SK-N-SH (cell line): ENCODE results near the gene SYNPO2. TPM values are rescaled to one million over a fixed set of nuclear protein-coding genes. Genes with fewer than 3 reads are reported as not detected.

Experiments
- CTCF ChIA-PET: fragments of 300-600, 350-600 bp; formaldehyde crosslinking; extraction: SDS; loops from one replicate; lab custom pipeline; 2021; lab: Yijun Ruan, JAX
- POLR2A ChIA-PET: fragments of 350-600 bp; sonication (Branson Sonifier 250); formaldehyde crosslinking; extraction: SDS; loops from one replicate; lab custom pipeline; 2020; ENCODE audit warnings: antibody characterized with exemption, inconsistent platforms; lab: Yijun Ruan, JAX
- DNase-seq: peaks from one replicate; pipeline ENCODE4 v3.0.0; 2012
- H2AFZ ChIP-seq: fragments of 200-600 bp; sonication (generic); 2 replicates; pipeline ENCODE4 v1.8.1; 2016; ENCODE audit warnings: antibody characterized with exemption, mild to moderate bottlenecking, low read depth
- H3F3A ChIP-seq: fragments of 200-600 bp; sonication (generic); replicated peaks from 2 replicates; pipeline ENCODE3; 2016; ENCODE audit warnings: antibody characterized with exemption, mild to moderate bottlenecking; ENCODE audit not compliant: insufficient read depth
- H3K27ac ChIP-seq, 2 experiments: fragments of 200-500 bp in 1 of 2; fragments of 200-600 bp in 1 of 2; sonication (Bioruptor generic) in 1 of 2; sonication (generic), shearing (Covaris generic) in 1 of 2; 2 replicates each; pipeline versions ENCODE4 v1.5.1 to v1.6.1; 2014 to 2016; ENCODE audit warnings: low read depth in 2 of 2, inconsistent platforms in 1 of 2, low read length in 1 of 2, mild to moderate bottlenecking in 1 of 2, mixed read lengths in 1 of 2
- H3K27me3 ChIP-seq: fragments of 200-600 bp; sonication (generic), shearing (Covaris generic); 2 replicates; pipeline ENCODE4 v1.6.1; 2016; ENCODE audit warnings: mixed run types; ENCODE audit not compliant: insufficient read depth
- H3K36me3 ChIP-seq, 2 experiments: fragments of 200-500 bp in 1 of 2; fragments of 200-600 bp in 1 of 2; sonication (Bioruptor generic) in 1 of 2; sonication (generic) in 1 of 2; replicated peaks in 1 of 2; 2 replicates each; pipeline versions ENCODE3 to v1.5.1; 2014 to 2016; ENCODE audit warnings: low read length in 1 of 2, mild to moderate bottlenecking in 1 of 2; ENCODE audit not compliant: insufficient read depth in 2 of 2, control insufficient read depth in 1 of 2
- H3K4me1 ChIP-seq, 2 experiments: fragments of 200-500 bp in 1 of 2; fragments of 200-600 bp in 1 of 2; sonication (Bioruptor generic) in 1 of 2; sonication (generic), shearing (Covaris generic) in 1 of 2; 2 replicates each; pipeline versions ENCODE4 v1.5.1 to v1.6.1; 2014 to 2016; ENCODE audit warnings: low read depth in 1 of 2, low read length in 1 of 2, mixed run types in 1 of 2; ENCODE audit not compliant: insufficient read depth in 2 of 2, control insufficient read depth in 1 of 2
- H3K4me2 ChIP-seq: fragments of 200-600 bp; sonication (generic), shearing (Covaris generic); 2 replicates; pipeline ENCODE4 v1.6.1; 2017; ENCODE audit warnings: mixed run types
- H3K4me3 ChIP-seq, 2 experiments: fragments of 200-500 bp in 1 of 2; fragments of 200-600 bp in 1 of 2; sonication (Bioruptor generic) in 1 of 2; sonication (generic), shearing (Covaris generic) in 1 of 2; 2 replicates each; pipeline versions ENCODE4 v1.5.1 to v1.8.1; 2014 to 2016; ENCODE audit warnings: low read depth in 2 of 2, inconsistent platforms in 1 of 2, low read length in 1 of 2, mild to moderate bottlenecking in 1 of 2, mixed read lengths in 1 of 2, moderate library complexity in 1 of 2
- H3K79me2 ChIP-seq: fragments of 200-600 bp; sonication (generic); 2 replicates; pipeline ENCODE4 v1.8.1; 2017; ENCODE audit warnings: mild to moderate bottlenecking; ENCODE audit not compliant: insufficient read depth
- H3K9ac ChIP-seq: fragments of 200-600 bp; sonication (generic); 2 replicates; pipeline ENCODE4 v1.6.1; 2017; ENCODE audit warnings: mixed run types
- H3K9me2 ChIP-seq: fragments of 200-600 bp; sonication (generic); 2 replicates; pipeline ENCODE4 v1.6.1; 2017; ENCODE audit warnings: mixed run types
- H3K9me3 ChIP-seq: fragments of 200-600 bp; sonication (generic); 2 replicates; pipeline ENCODE4 v1.6.1; 2017; ENCODE audit warnings: mixed run types, mild to moderate bottlenecking, moderate library complexity
- H4K20me1 ChIP-seq: fragments of 200-600 bp; sonication (generic); 2 replicates; pipeline ENCODE4 v1.6.1; 2017; ENCODE audit warnings: mild to moderate bottlenecking, mixed run types; ENCODE audit not compliant: insufficient read depth
- FOSL2 ChIP-seq: IDR thresholded peaks from 2 replicates; pipeline ENCODE4 v1.4.0; 2012; ENCODE audit warnings: low read depth, mild to moderate bottlenecking, moderate library complexity, borderline replicate concordance
- JUND ChIP-seq: IDR thresholded peaks from 2 replicates; pipeline ENCODE4 v1.4.0; 2012
- RFX5 ChIP-seq: IDR thresholded peaks from 2 replicates; pipeline ENCODE4 v1.6.1; 2012; ENCODE audit warnings: mild to moderate bottlenecking, improper control_type of control experiment, low read length
- WGBS: methylation state at CpG from one replicate; pipeline ENCODE4 v1.1.6; 2017; ENCODE audit warnings: low lambda C conversion rate; 5-methylcytosine and 5-hydroxymethylcytosine counted together
- polyA plus RNA-seq, 3 experiments: library from polyadenylated mRNA; depleted of rRNA; stranded (reverse); fragments of >200 nt; gene quantifications; 2 replicates each; pipeline ENCODE4 v1.2.3, GENCODE V29; 2012
- TF ChIP-seq, protein P1 (sequence below): IDR thresholded peaks from 2 replicates; pipeline ENCODE4; 2012
- TF ChIP-seq, protein P2 (sequence below): fragments of 150-350 bp; IDR thresholded peaks from 2 replicates; pipeline ENCODE4 v1.6.1; 2016; ENCODE audit warnings: mild to moderate bottlenecking, low read depth, low read length

SYNPO2 gene
- polyA plus RNA-seq, 1 of the 3 experiments (the other 2 are of a cell fraction), result 7.2 TPM

DNA sequence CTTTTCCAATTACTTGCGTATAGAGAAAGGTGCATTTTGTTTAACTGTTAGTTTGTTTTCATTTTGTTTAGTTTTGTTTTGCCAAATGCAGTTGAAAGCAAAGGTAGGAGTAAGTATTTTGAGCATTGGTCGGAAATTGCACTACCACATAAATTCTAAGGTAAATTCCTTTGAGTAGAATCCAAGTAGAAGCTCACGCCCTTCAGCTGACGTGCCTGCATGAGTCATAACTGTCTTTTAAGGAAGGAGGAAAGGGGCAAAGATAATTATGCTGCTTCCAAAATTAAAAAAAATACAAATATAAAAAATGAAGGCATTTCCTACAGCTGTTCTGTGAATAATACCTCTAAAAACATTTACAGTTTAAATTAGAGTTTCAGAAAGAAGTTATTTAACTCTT is 136.8 kb downstream of the SYNPO2 start:
- no peaks in the 10 kb centered on the region for H3K27me3 ChIP-seq
- H3K9me2 ChIP-seq, result peaks cover 4% of the 10 kb centered on the region; the same call in 1 of the 2 replicates
- CTCF ChIA-PET, result interaction anchor here (1.8 to 1.9 kb wide), 2 partner anchors 16 to 17 kb away, joined by 8 to 10 read pairs; no protein-coding TSS in a partner anchor
- peak overlapping the region in 1 of 2 experiments; percentile 63; a peak in 3 of 4 replicates for H3K27ac ChIP-seq
- H3K36me3 ChIP-seq, result peaks cover 0 to 69% of the 10 kb centered on the region in 2 experiments
- H3K9ac ChIP-seq, result peak overlapping the region; percentile 27; the same call in 1 of the 2 replicates
- H3K9me3 ChIP-seq, result no peaks in the 10 kb centered on the region
- peak overlapping the region in 1 of 2 experiments; percentile 5; a peak in 1 of 4 replicates for H3K4me3 ChIP-seq
- WGBS, result 42% methylated on average over 4 of the region's 4 CpGs
- DNase-seq, result no peak
- no peaks in the 10 kb centered on the region for H3K79me2 ChIP-seq
- TF ChIP-seq FOSL2 (peak; percentile 75), RFX5 (no peak), JUND (peak; percentile 44)
- TF ChIP-seq, protein P1, sequence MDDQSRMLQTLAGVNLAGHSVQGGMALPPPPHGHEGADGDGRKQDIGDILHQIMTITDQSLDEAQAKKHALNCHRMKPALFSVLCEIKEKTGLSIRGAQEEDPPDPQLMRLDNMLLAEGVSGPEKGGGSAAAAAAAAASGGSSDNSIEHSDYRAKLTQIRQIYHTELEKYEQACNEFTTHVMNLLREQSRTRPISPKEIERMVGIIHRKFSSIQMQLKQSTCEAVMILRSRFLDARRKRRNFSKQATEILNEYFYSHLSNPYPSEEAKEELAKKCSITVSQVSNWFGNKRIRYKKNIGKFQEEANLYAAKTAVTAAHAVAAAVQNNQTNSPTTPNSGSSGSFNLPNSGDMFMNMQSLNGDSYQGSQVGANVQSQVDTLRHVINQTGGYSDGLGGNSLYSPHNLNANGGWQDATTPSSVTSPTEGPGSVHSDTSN, result no peak
- TF ChIP-seq, all 33 proteins: peak for 2
- peak overlapping the region; percentile 84; the same call in 1 of the 2 replicates for H2AFZ ChIP-seq
- H3K4me1 ChIP-seq, result peaks cover 0 to 24% of the 10 kb centered on the region in 2 experiments; a peak in 3 of 4 replicates
- H3F3A ChIP-seq, result peaks cover 11% of the 10 kb centered on the region
- H3K4me2 ChIP-seq, result peak overlapping the region; percentile 36; the same call in 1 of the 2 replicates
- no peaks in the 10 kb centered on the region for H4K20me1 ChIP-seq
- POLR2A ChIA-PET, result no interaction called here

DNA sequence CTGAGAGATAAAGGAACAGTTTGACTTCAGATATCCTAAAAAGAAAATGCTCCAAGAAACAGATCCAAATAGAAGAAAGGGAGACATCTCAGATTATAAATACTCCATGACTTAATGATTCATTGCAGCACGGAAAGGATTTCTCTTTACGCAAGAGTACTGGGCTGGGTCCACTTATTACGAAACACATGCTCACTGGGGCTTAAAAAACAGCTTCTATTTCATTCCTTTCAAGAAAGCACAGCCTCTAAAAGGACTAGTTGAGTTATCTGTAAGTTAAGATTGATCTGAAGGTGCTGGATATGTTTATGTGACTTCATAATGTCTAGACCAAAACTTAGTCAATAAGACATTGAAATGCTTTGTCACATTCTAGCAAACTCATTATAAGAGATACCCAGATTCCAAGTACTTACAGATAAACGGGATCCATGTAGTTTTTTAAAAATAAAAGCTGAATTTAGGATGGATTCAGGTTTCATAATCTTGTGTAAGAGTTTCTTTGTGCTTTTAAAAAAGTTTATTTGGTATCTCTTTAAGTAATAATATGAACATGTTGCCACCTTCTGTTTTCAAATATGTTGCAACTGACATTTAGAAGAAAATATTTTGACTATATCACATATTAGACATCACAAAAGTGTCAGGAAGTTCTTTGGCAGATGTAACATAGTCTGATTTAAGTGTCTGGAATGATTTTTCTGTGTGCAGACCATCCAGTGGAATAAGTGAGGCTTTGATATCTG is 137.4 kb downstream of the SYNPO2 start:
- 26% methylated on average over 4 of the region's 4 CpGs for WGBS
- H3K9me3 ChIP-seq, result no peaks in the 10 kb centered on the region
- H4K20me1 ChIP-seq, result no peaks in the 10 kb centered on the region
- peaks cover 4% of the 10 kb centered on the region; the same call in 1 of the 2 replicates for H3K9me2 ChIP-seq
- H3F3A ChIP-seq, result peaks cover 11% of the 10 kb centered on the region
- DNase-seq, result no peak
- CTCF ChIA-PET, result interaction anchor here (1.8 to 1.9 kb wide), 2 partner anchors 15 to 16 kb away, joined by 8 to 10 read pairs; no protein-coding TSS in a partner anchor
- H2AFZ ChIP-seq, result peak overlapping the region; percentile 84; the same call in 1 of the 2 replicates
- no peaks in the 10 kb centered on the region for H3K79me2 ChIP-seq
- TF ChIP-seq, protein P2, sequence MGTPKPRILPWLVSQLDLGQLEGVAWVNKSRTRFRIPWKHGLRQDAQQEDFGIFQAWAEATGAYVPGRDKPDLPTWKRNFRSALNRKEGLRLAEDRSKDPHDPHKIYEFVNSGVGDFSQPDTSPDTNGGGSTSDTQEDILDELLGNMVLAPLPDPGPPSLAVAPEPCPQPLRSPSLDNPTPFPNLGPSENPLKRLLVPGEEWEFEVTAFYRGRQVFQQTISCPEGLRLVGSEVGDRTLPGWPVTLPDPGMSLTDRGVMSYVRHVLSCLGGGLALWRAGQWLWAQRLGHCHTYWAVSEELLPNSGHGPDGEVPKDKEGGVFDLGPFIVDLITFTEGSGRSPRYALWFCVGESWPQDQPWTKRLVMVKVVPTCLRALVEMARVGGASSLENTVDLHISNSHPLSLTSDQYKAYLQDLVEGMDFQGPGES, result no peak
- TF ChIP-seq, protein P1, result 0 out of 2 replicates have a peak, but pooled peaks have one; percentile 8
- TF ChIP-seq, all 33 proteins: peak for 1
- no peaks in the 10 kb centered on the region for H3K27me3 ChIP-seq
- peak overlapping the region in 1 of 2 experiments; percentile 5; a peak in 1 of 4 replicates for H3K4me3 ChIP-seq
- H3K9ac ChIP-seq, result peak overlapping the region; percentile 27; the same call in 1 of the 2 replicates
- H3K36me3 ChIP-seq, result peaks cover 0 to 75% of the 10 kb centered on the region in 2 experiments
- H3K4me1 ChIP-seq, result peaks cover 0 to 24% of the 10 kb centered on the region in 2 experiments; a peak in 3 of 4 replicates
- peak overlapping the region; percentile 36; the same call in 1 of the 2 replicates for H3K4me2 ChIP-seq
- POLR2A ChIA-PET, result no interaction called here
- H3K27ac ChIP-seq, result peak overlapping the region; percentile 34 to 63; a peak in 3 of 4 replicates
